ENCODE measurements around the gene GNB1L.
"Not testable (repeated sequence)": the region's sequence is repeated elsewhere in the genome, so short reads cannot be mapped to it uniquely, and the experiment has no call there.

The GNB1L gene

DNA sequence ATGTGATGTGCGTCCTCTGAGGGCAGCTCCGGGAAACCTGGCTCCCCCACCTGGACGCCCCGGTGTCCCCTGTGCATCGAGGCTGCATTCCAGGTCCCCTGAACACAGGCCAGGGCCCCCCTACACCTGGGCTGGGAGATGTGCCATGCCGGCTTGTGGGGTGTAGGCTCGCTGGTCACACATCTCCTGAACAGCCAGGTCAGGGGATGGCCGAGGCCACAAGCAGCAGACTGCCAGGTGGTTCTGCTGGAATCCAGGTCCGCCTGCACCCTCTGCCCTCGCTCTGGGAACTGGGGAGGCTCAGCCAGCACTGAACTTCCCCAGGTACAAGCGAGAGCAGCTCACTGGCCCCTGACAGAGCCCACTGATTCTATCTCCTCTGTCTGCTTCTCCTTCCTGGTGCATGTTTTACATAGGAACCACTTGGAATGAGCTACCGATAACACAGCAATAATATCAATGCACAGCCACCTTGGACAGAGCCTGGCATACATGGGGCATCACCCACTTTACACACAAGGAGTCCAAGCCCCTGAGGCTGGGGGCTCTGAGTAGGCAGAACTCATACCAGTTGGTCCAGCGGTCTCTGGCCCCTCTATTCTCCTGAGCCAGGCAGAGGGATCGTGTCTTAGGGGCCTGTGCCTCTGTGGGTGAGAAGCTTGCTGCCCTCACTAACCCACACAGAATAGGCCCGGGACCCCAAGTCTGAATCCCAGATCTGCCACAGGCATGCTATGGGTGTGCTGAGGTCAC, 47.3 kb downstream of the GNB1L start:
- no peak for DNase-seq

DNA sequence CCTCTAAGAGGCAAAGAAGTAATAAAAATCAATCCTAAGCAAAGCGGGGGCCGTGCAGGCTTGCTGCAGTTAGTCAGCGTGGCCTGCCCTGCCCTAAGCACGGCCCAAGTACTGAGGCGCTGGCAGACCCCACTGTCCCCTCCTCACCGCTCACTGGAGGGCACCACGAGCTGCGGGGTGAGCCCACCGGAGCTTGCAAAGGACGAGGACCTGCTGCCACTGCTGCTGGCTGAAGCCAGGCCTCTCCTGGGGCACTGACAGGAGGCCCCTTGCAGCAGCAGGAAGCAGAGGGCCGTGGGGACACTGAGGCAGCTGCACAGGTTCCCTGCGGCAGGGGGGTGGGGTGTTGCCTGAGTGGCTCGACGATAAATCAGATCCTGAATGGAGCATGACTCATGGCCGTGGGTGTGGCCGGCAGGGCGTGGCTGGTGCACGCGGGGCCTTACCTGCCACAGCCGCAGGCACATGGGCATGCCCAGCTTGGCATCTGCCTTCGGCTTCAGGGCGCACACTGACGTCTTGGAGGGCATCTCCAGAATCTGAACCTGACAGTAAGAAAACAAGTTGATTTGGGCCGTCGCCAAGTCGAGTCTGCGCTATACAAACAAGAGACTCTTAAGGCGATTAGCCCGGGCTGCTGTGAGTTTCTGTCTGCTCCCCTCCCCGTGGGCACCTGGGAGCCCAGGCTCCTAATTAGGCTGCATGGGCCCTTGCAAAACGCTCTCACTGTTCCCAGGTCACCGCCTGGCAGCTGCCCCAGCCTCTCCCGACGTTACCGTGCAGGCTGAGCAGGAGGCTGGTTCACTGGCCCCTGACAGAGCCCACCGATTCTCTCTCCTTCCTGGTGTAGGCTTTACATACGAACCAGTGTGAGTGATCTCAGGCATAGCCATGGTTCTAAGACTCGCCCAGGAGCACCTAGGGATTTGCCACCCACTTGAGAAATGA, 48.2 kb downstream of the GNB1L start:
- DNase-seq = no peak

DNA sequence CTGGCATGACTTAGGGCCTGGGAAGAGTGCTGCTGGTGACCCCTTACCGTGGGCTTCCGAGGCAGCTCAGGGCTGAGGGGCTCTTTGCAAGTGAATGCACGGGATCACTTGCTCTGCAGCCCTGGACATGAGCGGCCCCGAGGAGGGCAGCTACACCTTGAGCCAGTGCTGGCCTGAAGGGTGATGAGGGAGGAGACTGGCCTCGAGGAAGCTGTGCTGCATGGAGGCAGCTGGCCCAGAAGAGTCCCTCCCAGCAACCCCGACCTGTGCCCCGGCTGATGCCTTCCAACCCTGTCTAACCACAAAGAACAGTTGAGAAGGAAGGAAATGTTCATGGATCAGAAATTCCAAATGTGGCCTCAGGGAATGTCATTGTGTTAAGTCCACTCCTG, 48.9 kb downstream of the GNB1L start:
- DNase-seq = no peak

DNA sequence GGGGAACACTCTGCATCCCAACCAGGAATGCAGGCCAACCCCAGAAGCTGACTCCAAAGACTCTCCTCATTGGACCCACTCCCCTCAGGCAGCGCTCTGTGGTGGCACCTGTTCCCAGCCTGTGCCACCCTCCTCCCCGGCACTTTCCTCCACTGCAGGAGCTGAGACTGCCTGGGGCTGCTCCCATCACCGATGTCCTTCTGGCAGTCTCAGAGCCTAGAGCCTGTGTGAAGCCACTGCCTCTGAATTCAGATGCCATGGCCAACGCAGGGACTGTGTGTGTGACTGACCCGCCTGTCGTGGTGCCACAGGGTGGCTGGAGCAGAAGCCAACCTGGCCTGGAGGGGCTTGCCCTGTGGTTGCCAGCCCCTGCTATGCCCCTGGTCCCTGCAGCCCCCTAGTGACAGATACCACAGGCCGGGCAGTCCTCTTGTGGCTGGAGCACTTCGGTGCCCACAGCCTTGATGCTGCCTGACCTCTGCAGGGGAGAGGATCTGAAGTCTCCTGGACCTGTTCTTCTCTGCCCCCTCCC, 50.9 kb downstream of the GNB1L start:
- no peak for DNase-seq

DNA sequence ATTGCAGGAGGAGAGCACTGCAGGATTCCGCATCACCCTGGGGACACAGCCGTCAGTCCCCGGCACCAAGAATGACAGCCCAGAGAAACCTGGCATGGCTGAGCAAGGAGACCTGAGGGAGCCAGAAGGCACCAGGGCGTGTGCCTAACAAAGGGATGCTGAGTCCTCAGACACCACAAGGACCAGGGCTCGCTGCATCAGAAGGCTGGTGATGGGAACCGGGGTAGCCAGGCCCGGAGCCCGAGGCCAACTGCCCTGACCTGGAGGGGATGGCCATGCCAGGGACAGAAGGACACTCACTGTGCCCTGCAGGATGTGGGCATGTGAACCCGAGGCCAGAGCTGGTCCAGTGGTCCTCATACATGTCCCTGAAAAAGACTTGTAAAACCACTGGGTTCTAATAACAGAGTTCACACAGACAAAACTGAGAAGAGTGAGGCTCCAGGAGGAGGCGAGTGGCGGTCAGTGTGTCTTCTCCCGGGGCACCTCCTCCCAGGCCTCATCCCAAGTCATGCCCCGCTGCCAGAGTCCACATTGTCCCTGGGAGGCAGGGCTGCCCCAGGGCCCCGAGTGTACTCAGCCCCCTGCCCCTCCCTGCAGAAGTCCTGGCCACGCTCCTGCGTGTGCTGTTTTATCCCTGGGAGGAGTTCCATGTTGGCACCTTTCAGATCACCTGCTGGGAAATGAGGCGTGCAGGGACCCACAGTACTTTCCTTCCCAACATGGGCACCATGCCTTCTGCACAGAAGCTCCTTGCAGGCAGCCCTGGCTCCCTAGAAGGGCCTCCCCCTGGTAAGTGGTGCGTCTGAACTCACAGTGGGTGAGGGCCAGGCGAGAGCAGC, 51.6 kb downstream of the GNB1L start:
- DNase-seq = no peak

DNA sequence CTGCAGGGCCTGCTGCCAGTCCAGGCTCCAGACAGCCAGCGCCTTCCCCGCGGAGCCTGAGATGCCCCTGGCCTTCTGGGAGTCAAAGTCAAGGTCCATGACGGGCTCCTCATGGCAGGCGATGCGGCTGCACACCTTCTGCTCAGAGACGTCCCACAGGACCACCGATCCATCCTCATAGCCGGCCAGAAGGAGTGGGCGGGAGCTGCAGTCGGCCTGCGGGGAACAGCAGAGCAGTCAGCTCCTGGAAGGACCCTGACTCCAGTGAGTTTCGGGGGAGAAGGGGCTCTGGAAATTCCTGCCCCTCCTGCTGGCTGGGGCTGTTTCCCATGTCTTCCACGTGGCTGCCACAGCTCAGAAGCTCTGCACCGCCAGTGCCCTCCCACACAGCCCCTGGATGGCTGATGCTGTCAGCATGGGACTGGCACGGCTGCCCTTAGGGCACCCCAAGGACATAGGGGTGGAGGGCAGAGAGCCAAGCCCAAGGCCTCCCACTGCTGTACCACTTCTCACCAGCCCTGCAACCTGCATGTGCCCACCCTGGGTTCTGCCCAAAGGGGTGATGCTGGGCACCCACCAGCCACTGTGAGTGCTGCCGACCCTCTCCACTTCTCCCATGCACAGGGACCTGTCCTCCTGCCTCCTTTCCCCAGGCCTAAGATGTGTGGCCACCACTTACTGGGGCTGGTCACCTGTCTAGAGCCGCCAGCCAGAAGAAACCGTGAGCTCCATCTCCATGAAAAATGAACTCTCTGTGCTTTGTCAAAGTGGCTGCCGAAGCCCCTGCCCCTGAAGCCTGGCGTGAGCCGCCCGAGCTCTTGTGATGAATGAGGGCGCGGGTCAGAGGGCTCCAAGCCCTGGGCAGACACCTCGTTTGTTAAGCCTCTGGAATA, 52.4 kb downstream of the GNB1L start:
- no peak for DNase-seq

DNA sequence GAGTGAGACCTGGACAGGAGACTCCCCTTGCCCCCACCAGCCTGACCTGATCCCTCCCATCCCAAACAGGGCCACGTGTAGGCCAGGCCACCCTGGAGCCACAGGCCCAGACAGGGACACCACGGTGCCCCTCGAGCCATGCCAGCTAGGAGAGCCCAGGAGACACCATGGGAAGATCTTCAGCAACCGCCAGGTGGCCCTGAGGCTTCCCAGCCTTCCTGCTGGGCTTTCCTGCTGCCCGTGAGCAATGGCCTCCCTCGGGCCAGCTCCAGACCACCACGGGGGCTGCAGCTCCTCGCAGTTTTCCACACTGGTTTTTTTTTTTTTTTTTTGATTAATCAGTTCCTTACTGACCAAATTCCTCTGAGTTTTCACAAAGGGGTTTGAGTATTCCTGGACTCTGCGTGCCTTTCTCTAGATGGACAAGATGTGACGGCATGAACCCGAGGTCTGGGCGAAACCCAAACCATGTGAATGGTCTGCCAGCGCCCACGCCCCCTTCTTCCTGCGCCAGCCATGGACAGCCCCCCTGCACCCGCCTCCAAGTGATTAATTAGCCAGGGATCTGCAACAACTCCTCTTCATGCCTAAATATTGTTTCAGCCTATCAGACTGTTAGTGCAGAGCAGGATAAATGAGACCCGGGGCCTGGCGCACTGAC, 53.2 kb downstream of the GNB1L start:
- no peak for DNase-seq

DNA sequence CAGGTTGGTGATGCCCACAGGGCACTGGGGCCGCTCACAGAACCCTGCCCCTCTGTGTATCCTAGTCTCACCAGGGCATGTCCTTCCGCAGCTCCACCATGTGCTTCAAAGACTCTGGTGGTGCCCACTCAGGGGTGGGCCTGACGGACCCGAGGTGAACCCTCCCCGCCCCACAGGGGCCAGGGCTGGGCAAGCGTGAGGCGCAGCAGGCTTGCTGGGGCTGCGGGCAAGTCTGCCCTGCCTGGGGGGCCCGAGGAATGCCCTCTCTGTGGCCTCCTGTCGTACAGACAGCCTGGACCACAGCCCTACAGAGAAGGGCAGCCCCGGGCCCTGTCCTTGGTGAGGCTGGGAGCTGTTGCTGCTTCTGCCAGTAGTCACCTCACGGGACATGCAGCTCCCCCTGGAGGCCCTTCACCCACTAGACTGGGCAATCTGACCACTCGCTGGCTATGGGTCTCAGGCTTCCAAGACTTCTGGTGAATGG, 53.9 kb downstream of the GNB1L start:
- no peak for DNase-seq

DNA sequence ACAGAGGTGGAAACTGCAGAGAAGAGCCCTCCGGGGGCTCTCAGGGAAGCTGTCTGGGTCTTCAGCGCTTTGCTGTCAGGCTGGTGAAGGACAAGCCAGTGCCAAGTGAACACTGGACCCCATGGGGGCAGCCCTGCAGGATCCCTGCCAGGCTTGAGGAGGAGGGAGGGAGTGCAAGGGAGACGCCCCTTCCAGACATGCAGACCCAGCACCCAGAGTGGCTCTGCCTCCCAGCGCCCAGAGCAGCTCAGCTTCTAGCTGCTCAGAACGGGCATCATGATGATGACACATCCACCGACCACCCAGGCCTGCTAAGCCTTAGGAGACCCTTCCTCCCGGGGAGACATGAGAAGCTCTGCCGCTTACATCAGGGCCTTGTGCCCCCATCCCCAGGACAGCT, 54.4 kb downstream of the GNB1L start:
- DNase-seq = no peak

DNA sequence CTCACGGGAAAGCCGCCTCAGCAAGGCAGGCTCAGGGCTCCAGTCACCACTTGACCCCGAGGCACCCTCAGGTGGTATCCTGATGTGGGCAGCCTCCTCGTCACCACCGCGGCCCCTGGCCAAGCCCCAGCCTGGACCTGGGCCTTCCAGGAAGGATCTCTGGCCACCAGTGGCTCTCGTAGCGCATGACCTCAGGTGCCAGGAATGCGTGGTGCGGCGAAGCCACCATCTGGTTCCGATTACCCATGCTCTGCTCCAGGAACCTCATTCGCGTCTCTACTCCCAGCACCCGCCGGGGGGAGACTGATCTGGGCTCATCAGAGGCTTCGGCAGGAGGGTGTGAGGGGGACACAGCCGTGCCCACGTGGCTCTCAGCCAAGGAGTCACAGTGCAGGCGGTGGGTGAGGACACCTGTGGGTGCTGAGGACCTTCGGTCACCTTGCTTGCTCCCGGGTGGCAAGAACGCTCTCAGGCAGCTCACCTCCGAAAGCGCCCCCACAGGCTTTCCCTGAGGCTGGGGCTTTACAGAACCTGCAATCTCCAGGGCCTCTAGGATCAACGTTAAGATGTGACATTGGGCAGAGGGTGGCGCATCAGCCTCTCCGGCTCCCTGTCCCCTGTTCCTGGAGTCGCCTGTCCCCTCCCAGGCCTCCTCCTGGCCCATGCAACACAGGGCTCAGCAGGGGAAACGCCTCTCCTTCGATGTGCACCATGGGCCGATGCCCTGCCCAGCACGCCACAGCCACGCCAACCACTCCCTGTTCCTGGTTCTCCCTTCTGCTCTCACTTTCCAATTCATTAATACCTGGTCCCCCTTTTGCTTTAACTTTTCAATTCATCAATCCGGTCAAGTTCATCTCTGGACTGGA, 55.1 kb downstream of the GNB1L start:
- DNase-seq = no peak

DNA sequence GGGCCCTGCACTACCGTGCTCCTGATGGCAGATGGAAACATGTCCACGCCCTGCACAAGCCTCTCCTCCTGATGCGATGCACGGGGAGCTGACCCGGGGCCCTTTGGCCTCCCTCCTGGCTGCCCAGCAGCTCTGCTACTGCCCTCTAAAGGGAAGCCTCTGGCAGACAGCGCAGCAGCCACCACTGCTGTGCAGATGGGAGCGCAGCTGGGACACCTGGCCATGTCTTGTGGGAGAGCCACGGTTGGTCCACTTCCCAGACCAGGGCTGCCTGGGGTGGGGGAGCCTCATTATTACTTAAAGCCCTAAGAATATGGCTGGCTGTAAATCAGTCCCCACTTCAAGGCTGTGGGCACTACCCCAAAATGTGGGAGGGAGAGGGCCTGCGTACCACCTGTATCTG, 55.8 kb downstream of the GNB1L start:
- no peak for DNase-seq

DNA sequence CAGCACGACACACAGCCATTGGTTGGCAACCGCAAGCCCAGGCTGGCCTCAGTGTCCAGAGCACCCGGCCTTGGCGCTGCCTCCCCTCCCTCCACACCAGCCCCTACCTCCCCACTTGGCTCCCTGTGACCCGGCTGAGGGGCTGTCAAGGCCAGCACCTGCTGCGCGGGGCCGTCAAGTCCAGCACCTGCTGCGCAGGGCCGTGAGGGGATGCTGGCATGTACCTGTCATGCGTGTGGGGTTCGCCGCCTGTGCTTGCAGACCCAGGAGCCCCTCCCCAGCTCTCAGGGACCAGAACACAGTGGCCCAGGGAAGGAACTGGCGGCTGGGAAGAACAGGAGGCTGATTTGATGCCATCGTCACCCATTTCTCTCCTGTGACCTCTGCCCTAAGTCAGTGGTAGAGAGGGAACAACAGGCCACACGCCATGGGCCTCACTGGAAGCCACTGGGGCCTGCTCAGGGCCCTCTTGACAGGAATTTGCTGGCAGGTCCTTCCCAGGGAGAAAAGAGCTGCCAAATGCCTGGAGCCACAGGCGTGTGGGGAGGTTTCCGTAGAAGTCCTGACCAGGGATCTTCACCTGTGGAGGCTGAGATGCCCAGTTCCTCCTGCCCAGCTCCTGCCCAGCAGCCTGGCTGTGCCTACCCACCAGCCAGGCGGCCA, 56.5 kb downstream of the GNB1L start:
- no peak for DNase-seq

DNA sequence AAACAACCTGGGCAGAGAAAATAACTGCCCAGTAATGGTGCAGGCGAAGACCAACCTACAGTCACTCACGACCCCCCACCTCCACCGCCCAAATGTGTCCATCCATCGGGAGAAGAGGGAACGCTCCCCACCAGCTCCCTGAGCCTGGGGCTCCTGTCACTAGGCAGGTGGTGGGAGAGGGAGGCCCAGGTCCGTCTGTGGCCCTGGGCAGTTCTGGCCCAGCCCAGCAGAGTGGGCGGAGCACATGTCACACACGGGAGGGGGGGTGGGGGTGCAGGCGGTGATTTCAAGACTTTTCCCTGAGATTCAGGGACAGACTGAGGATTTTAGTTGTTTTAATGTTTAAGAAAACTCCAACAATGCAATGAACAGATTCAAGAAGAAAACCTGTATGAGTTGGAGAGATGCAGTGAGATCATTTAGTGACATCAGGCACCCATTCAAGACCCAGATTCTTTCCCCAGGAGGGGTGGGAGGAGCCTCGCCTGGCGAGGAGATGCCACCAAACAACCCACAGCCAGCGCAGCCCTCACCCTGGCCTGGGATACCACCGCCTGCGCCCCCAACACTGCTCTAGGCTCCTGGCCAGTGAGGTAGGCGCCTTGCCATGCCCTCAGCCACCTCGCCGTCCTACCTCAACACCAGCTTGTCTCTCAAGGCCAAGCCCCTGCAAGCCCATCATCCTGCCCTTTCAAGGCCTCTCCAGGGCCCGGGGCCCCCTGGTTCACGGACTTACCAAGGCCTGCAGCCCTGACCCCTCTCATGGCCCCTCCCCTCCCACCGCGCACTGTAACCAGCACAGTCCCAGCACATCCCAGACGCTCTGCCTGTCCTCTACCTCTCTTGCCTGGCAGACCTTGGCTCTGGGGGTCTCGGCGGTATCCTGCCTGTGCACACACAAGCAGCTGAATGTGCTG, 57.3 kb downstream of the GNB1L start:
- no peak for DNase-seq

DNA sequence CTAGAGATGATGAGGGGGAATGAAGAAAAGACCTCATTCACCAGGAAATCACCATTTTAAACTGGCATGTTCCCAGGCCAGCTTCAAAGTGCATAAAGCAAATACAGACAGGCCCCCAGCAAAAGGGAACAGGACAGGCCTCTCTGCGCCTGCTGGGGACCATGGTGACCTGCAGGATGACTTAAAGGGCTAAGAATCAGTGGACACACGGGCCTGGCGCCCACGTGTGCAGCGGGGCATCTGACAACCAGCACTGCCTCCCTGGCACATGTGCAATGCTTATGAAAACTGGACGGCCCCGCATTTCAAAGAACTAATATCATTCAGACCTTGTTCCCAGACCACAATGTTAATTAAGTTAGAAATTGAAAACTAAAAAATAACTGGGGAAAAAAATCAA, 58.5 kb downstream of the GNB1L start:
- no peak for DNase-seq

DNA sequence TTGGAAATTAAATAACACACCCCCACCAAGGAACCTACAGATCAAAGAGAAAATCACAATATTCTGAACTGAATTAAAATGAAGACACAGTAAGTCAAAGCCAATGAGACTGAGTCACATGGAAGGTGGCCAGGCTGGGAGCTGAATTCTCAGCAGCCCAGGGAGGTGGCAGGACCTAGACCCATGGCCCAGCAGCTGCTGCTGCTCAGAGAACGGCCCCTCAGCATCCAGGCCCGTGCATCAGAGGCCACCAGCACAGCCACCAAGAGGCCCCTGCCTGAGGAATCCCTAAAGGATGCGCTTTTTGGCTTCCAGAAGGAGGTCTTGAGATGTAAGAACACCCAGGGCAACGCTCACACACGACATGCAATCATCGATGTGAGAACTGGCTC, 59.1 kb downstream of the GNB1L start:
- no peak for DNase-seq

DNA sequence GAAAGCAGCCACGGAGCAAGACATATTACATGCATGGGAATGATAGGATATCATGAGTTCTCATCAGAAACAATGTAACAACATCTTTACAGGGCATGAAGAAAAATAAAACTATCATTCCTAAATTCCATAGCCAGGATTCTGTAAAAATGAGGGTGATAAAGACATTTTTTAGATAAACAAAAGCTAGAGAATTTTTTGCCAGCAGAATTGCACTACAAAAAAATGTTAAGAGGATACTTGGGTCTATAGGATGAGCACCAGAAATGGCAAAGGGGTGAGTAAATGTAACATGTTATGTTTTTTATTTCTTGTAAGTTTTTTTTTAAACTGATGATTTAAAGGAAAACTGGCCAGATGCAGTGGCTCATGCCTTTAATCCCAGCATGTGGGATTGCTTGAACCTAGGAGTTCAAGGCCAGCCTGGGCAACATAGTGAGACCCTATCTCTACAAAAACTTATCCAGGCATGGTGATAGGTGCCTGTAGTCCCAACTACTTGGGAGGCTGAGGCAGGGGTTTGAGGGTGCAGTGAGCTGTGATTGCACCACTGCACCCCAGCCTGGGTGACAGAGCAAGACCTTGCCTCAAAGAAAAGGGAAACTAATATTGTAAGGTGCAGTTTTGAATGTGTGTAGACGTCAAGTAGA, 60.9 kb downstream of the GNB1L start:
- no peak for DNase-seq

DNA sequence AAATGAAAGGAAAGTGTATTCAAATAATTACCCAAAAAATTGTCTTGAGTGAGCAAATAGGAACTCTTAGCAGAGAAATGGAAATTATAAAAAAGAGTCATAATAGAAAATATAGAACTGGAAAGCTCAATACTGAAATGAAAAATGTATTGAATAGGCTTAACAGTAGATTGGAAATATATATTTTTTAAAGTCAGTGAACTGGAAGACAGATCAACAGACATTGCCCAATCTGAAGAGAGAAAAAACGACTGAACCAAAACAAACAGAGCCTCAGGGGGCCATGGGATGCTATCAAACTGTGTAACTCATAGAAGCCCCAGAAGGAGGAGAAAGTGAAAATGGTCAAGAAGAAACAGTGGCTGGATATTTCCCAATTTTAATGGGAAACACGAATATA, 61.5 kb downstream of the GNB1L start:
- DNase-seq = no peak

DNA sequence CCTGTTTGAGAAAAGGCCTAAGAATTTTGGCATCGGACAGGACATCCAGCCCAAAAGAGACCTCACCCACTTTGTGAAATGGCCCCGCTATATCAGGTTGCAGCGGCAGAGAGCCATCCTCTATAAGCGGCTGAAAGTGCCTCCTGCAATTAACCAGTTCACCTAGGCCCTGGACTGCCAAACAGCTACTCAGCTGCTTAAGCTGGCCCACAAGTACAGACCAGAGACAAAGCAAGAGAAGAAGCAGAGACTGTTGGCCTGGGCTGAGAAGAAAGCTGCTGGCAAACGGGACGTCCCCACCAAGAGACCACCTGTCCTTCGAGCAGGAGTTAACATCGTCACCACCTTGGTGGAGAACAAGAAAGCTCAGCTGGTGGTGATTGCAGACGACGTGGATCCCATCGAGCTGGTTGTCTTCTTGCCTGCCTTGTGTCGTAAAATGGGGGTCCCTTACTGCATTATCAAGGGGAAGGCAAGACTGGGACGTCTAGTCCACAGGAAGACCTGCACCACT, 62.2 kb downstream of the GNB1L start:
- DNase-seq = not testable (repeated sequence)

Data from kidney glomerular epithelial cell (primary cell).